Measurements from ENCODE around the gene FCHSD2.

GRCh38 chr11:72829884-72830533, 312.1 kb downstream of the FCHSD2 start:
- TF ChIP-seq POLR2A (IDR thresholded peaks at IDR 0.05) (no peak), CTCF (IDR thresholded peaks at IDR 0.05) (no peak)
